ENCODE data around the gene C9orf85.

C9orf85 gene

GRCh38 chr9:72022841-72023240 lies 111.4 kb downstream of the C9orf85 start:
- no peak for DNase-seq
